Natural killer cell (primary cell): ENCODE data around the gene CDKN2AIP. TPM values are rescaled to one million over a fixed set of nuclear protein-coding genes. Genes with fewer than 3 reads are reported as not detected.
A peak's percentile ranks its signal among the peaks of the same experiment; 100 is the strongest.

Source experiments
- ATAC-seq, 3 donors: fragments of 150-1000 bp in 2 of 3; fragments of 200-7000 bp in 1 of 3; cut with Tn5 transposase; 1 replicate in 1 of 3; 2 replicates in 2 of 3; pipeline ENCODE4 v1.10.0; 2021; ENCODE audit warnings: mild to moderate bottlenecking in 2 of 3, moderate library complexity in 2 of 3
- DNase-seq, 2 donors: peaks; one replicate each; pipeline versions ENCODE4 v3.0.0 to v3.0.0-alpha.2; 2013 to 2021; ENCODE audit warnings: mixed read lengths in 1 of 2
- H3K27ac ChIP-seq: one replicate; pipeline ENCODE4 v1.5.1; 2013; ENCODE audit warnings: mild to moderate bottlenecking, low read length
- H3K27me3 ChIP-seq: one replicate; pipeline ENCODE4 v1.6.1; 2013; ENCODE audit warnings: low read length; ENCODE audit not compliant: control insufficient read depth, insufficient read depth
- H3K36me3 ChIP-seq: one replicate; pipeline ENCODE4 v1.6.1; 2013; ENCODE audit warnings: low read length; ENCODE audit not compliant: control insufficient read depth, insufficient read depth
- H3K4me1 ChIP-seq: one replicate; pipeline ENCODE4 v1.6.1; 2013; ENCODE audit warnings: low read length; ENCODE audit not compliant: control insufficient read depth, insufficient read depth
- H3K4me3 ChIP-seq: one replicate; pipeline ENCODE4 v1.5.1; 2013; ENCODE audit warnings: low read length
- H3K9me3 ChIP-seq: one replicate; pipeline ENCODE4 v1.6.1; 2013; ENCODE audit warnings: low read length; ENCODE audit not compliant: control insufficient read depth, insufficient read depth
- H3K27ac Mint-ChIP-seq, 2 donors: one replicate each; pipeline ENCODE4 v1.8.0; 2022; ENCODE audit warnings: mild to moderate bottlenecking in 2 of 2, mixed read lengths in 2 of 2, moderate library complexity in 1 of 2
- H3K27me3 Mint-ChIP-seq, 2 donors: one replicate each; pipeline ENCODE4 v1.8.0; 2022; ENCODE audit warnings: low read depth in 2 of 2, mixed read lengths in 2 of 2
- H3K36me3 Mint-ChIP-seq: one replicate; pipeline ENCODE4 v1.8.0; 2022; ENCODE audit warnings: mixed read lengths
- H3K4me1 Mint-ChIP-seq, 2 donors: one replicate each; pipeline ENCODE4 v1.8.0; 2022; ENCODE audit warnings: mixed read lengths in 2 of 2
- H3K4me3 Mint-ChIP-seq: one replicate; pipeline ENCODE4 v1.8.0; 2022; ENCODE audit warnings: mild to moderate bottlenecking, moderate library complexity, mixed read lengths
- H3K9me3 Mint-ChIP-seq, 2 donors: one replicate each; pipeline ENCODE4 v1.8.0; 2022; ENCODE audit warnings: mixed read lengths in 2 of 2
- WGBS: methylation state at CpG from one replicate; pipeline ENCODE4 v1.1.7; 2013; ENCODE audit warnings: missing lambda C conversion rate; ENCODE audit not compliant: insufficient coverage; 5-methylcytosine and 5-hydroxymethylcytosine counted together
- intact Hi-C: fragments of 100-400 bp; cut with micrococcal nuclease; formaldehyde crosslinking; loops from one replicate; pipeline ENCODE4 v1.14.2; 2022
- total RNA-seq, 4 donors: library from RNA; stranded (reverse); fragments of 120-200 nt in 1 of 4; gene quantifications; one replicate each; pipeline versions ENCODE4 v1.2.3 to v1.2.4, GENCODE V29; 2013 to 2022
- TF ChIP-seq, protein P1 (sequence below): fragments of 200-600 bp; IDR thresholded peaks from one replicate; pipeline ENCODE4 v1.8.0; 2022; ENCODE audit warnings: antibody characterized with exemption

CDKN2AIP gene
- total RNA-seq, 3 donors from 2014 or later (not counting 1 experiment from before 2014, with no cell fraction given): 24.2 to 27.3 (median 25.7) TPM

DNA sequence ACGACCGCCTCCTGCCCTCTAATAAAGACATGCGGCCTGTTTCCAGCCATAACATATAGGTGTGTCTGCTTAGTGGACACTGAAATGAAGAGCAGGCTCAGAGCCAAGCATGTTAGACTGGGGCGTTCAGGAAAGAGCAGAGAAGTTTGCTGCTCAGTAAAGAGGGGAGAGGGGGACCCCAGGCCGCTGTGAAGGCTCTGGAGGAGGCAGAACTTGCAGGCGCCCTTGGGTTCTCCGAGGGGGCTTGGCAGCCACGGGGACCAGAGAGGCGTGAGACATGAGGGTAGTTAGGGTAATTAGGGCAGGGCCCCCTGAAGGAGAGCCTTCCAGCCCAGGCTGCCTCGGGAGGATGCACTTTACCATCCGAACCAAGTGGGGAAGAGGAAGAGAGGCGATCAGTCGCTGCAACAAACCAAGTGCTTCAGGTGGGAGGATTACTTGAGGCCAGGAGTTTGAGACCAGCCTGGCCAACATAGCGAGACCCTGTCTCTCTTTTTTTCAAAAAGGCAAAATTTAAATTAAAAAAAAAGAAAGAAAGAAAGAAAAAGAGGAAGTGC, 46.6 kb upstream of the CDKN2AIP start:
- 85% methylated on average over 14 of the region's 14 CpGs for WGBS
- TF ChIP-seq, protein P1, sequence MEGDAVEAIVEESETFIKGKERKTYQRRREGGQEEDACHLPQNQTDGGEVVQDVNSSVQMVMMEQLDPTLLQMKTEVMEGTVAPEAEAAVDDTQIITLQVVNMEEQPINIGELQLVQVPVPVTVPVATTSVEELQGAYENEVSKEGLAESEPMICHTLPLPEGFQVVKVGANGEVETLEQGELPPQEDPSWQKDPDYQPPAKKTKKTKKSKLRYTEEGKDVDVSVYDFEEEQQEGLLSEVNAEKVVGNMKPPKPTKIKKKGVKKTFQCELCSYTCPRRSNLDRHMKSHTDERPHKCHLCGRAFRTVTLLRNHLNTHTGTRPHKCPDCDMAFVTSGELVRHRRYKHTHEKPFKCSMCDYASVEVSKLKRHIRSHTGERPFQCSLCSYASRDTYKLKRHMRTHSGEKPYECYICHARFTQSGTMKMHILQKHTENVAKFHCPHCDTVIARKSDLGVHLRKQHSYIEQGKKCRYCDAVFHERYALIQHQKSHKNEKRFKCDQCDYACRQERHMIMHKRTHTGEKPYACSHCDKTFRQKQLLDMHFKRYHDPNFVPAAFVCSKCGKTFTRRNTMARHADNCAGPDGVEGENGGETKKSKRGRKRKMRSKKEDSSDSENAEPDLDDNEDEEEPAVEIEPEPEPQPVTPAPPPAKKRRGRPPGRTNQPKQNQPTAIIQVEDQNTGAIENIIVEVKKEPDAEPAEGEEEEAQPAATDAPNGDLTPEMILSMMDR: no peak
- Mint-ChIP-seq H3K4me3 (peak overlapping the region; percentile 92), H3K27ac (peak overlapping the region; percentile 8 to 86), H3K36me3 (no peaks in the 10 kb centered on the region), H3K27me3 (peaks cover 32 to 52% of the 10 kb centered on the region in 2 donors), H3K4me1 (peaks cover 24 to 28% of the 10 kb centered on the region in 2 donors), H3K9me3 (no peaks in the 10 kb centered on the region)
- Histone ChIP-seq H3K9me3 (no peaks in the 10 kb centered on the region), H3K27ac (no peak overlapping the region), H3K4me1 (peaks cover 15% of the 10 kb centered on the region), H3K36me3 (no peaks in the 10 kb centered on the region), H3K4me3 (peak overlapping the region; percentile 56), H3K27me3 (peaks cover 4% of the 10 kb centered on the region)
- ATAC-seq: no peak
- intact Hi-C loops: no loop called here
- DNase-seq: no peak

- intact Hi-C loops: no loop called here
- peak; percentile 52 to 79 for DNase-seq
- TF ChIP-seq, protein P1: peak; percentile 37
- Mint-ChIP-seq H3K4me1 (peaks cover 24 to 28% of the 10 kb centered on the region in 2 donors), H3K36me3 (no peaks in the 10 kb centered on the region), H3K9me3 (no peaks in the 10 kb centered on the region), H3K27ac (peak overlapping the region in 1 of 2 donors; percentile 86), H3K4me3 (peak overlapping the region; percentile 92), H3K27me3 (peaks cover 30 to 48% of the 10 kb centered on the region in 2 donors)
- Histone ChIP-seq H3K36me3 (no peaks in the 10 kb centered on the region), H3K4me3 (peak overlapping the region; percentile 56), H3K27me3 (peaks cover 4% of the 10 kb centered on the region), H3K9me3 (no peaks in the 10 kb centered on the region), H3K27ac (peak overlapping the region; percentile 17), H3K4me1 (peaks cover 15% of the 10 kb centered on the region)
- WGBS: under 1% methylated on average over 61 of the region's 61 CpGs
- ATAC-seq: peak; percentile 83 to 94 (median 92)
Measured at GRCh38 chr4:183398298-183399125, 45.9 kb upstream of the CDKN2AIP start.

DNA sequence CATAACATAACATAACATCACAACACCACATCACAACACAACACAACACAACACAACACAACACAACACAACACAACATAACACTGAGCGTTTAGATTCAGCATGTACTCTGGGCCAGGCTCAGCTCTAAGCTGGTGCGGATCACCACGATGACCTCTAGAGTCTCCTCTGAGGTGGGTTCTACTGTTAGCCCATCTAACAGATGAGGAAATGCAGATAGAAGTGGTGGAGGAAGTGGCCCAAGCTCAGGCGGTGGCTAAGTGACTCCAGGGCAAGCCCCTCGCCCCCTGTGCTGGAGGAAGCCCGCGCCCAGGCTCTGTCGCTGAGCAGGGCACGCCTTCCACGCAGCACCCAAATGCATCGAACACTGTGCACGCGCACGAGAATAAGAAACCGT, 45.3 kb upstream of the CDKN2AIP start:
- peak in 1 of 2 donors; percentile 19 for DNase-seq
- H3K27me3 ChIP-seq: peaks cover 4% of the 10 kb centered on the region
- Mint-ChIP-seq H3K36me3 (no peaks in the 10 kb centered on the region), H3K27ac (peak overlapping the region in 1 of 2 donors; percentile 86), H3K4me3 (peak overlapping the region; percentile 92), H3K9me3 (no peaks in the 10 kb centered on the region), H3K4me1 (peaks cover 24 to 28% of the 10 kb centered on the region in 2 donors), H3K27me3 (peaks cover 25 to 44% of the 10 kb centered on the region in 2 donors)
- 67% methylated on average over 15 of the region's 15 CpGs for WGBS
- TF ChIP-seq, protein P1: no peak
- H3K4me1 ChIP-seq: peaks cover 15% of the 10 kb centered on the region
- no peaks in the 10 kb centered on the region for H3K9me3 ChIP-seq
- intact Hi-C loops: no loop called here
- peak; percentile 13 to 36 (median 22) for ATAC-seq
- peak overlapping the region; percentile 56 for H3K4me3 ChIP-seq
- no peak overlapping the region for H3K27ac ChIP-seq
- no peaks in the 10 kb centered on the region for H3K36me3 ChIP-seq
